MM.1S (cell line): ENCODE data around the gene MRC1.

ENCODE experiments used
- DNase-seq: peaks from one replicate; pipeline ENCODE4 v3.0.0-alpha.2; 2015
- H2AFZ ChIP-seq: fragments of 300-600 bp; sonication (generic); 2 replicates; pipeline ENCODE4 v1.6.0; 2016; ENCODE audit warnings: antibody characterized with exemption, low read length
- H3F3A ChIP-seq: fragments of 300-600 bp; sonication (generic); 2 replicates; pipeline ENCODE4 v1.6.1; 2016; ENCODE audit warnings: mild to moderate bottlenecking, antibody characterized with exemption, low read length, moderate library complexity, mixed read lengths; ENCODE audit not compliant: insufficient read depth
- H3K27ac ChIP-seq: fragments of 300-600 bp; sonication (generic); 2 replicates; pipeline ENCODE4 v1.5.1; 2016; ENCODE audit warnings: mild to moderate bottlenecking, low read length
- H3K27me3 ChIP-seq: fragments of 300-600 bp; sonication (generic); replicated peaks from 2 replicates; pipeline ENCODE4 v1.6.0; 2016; ENCODE audit warnings: low read length; ENCODE audit not compliant: insufficient read depth
- H3K36me3 ChIP-seq: fragments of 300-600 bp; sonication (generic); replicated peaks from 2 replicates; pipeline ENCODE4 v1.6.1; 2016; ENCODE audit warnings: mild to moderate bottlenecking, low read length, mixed read lengths; ENCODE audit not compliant: insufficient read depth
- H3K4me1 ChIP-seq: fragments of 300-600 bp; sonication (generic); 2 replicates; pipeline ENCODE4 v1.6.1; 2016; ENCODE audit warnings: low read length, mixed read lengths
- H3K4me2 ChIP-seq: fragments of 300-600 bp; sonication (generic); 2 replicates; pipeline ENCODE4 v1.6.0; 2016; ENCODE audit warnings: low read depth, low read length
- H3K4me3 ChIP-seq: fragments of 300-600 bp; sonication (generic); 2 replicates; pipeline ENCODE4 v1.5.1; 2016; ENCODE audit warnings: low read length, mixed read lengths
- H3K79me2 ChIP-seq: fragments of 300-600 bp; sonication (generic); 2 replicates; pipeline ENCODE4 v1.6.1; 2016; ENCODE audit warnings: mixed run types, low read length, mixed read lengths
- H3K9ac ChIP-seq: fragments of 300-600 bp; sonication (generic); 2 replicates; pipeline ENCODE4 v1.6.1; 2016; ENCODE audit warnings: low read length, mixed read lengths
- H3K9me2 ChIP-seq: fragments of 300-600 bp; sonication (generic); replicated peaks from 2 replicates; pipeline ENCODE4 v1.6.1; 2016; ENCODE audit warnings: mild to moderate bottlenecking, low read length, mixed read lengths; ENCODE audit not compliant: insufficient read depth
- H3K9me3 ChIP-seq: fragments of 300-600 bp; sonication (generic); replicated peaks from 2 replicates; pipeline ENCODE4 v1.6.1; 2016; ENCODE audit warnings: mild to moderate bottlenecking, low read length, mixed read lengths; ENCODE audit not compliant: insufficient read depth
- H4K20me1 ChIP-seq: fragments of 300-600 bp; sonication (generic); 2 replicates; pipeline ENCODE4 v1.6.1; 2016; ENCODE audit warnings: mild to moderate bottlenecking, low read length, moderate library complexity, mixed read lengths; ENCODE audit not compliant: insufficient read depth
- CTCF ChIP-seq: fragments of 300-600 bp; sonication (generic); IDR thresholded peaks from 2 replicates; pipeline ENCODE4 v1.5.1; 2016; ENCODE audit warnings: antibody characterized with exemption, low read length, mixed read lengths
- EZH2 ChIP-seq: fragments of 300-600 bp; sonication (generic); optimal IDR thresholded peaks from 2 replicates; pipeline ENCODE3; 2017; ENCODE audit warnings: low read depth, mild to moderate bottlenecking, antibody characterized with exemption, low read length, mixed read lengths
- EZH2phosphoT487 ChIP-seq: fragments of 300-600 bp; sonication (generic); IDR thresholded peaks from 2 replicates; pipeline ENCODE4 v1.6.1; 2018; ENCODE audit warnings: antibody characterized with exemption, low read length

The MRC1 gene

GRCh38 chr10:17788646-17789045, 20.5 kb upstream of the MRC1 start:
- Histone ChIP-seq H3F3A (no peaks in the 10 kb centered on the region), H3K9me2 (no peaks in the 10 kb centered on the region), H3K27ac (no peak overlapping the region), H3K79me2 (no peaks in the 10 kb centered on the region), H3K9me3 (no peaks in the 10 kb centered on the region), H3K4me3 (no peak overlapping the region), H2AFZ (no peak overlapping the region), H3K9ac (no peak overlapping the region), H3K27me3 (no peaks in the 10 kb centered on the region), H3K4me1 (peaks cover 16% of the 10 kb centered on the region), H3K36me3 (no peaks in the 10 kb centered on the region), H3K4me2 (no peak overlapping the region), H4K20me1 (no peaks in the 10 kb centered on the region)
- no peak for TF ChIP-seq EZH2
- TF ChIP-seq EZH2phosphoT487: no peak
- TF ChIP-seq CTCF: no peak
- no peak for DNase-seq

- TF ChIP-seq EZH2phosphoT487: no peak
- TF ChIP-seq EZH2: no peak
- no peak for TF ChIP-seq CTCF
- no peak overlapping the region for H3K27ac ChIP-seq
- H3F3A ChIP-seq: no peaks in the 10 kb centered on the region
- H3K4me1 ChIP-seq: peaks cover 10% of the 10 kb centered on the region
- H2AFZ ChIP-seq: no peak overlapping the region
- H3K79me2 ChIP-seq: no peaks in the 10 kb centered on the region
- H3K9me2 ChIP-seq: no peaks in the 10 kb centered on the region
- no peak overlapping the region for H3K9ac ChIP-seq
- no peaks in the 10 kb centered on the region for H3K27me3 ChIP-seq
- H3K4me2 ChIP-seq: no peak overlapping the region
- no peak for DNase-seq
- H3K9me3 ChIP-seq: no peaks in the 10 kb centered on the region
- H3K36me3 ChIP-seq: no peaks in the 10 kb centered on the region
- no peak overlapping the region for H3K4me3 ChIP-seq
- H4K20me1 ChIP-seq: no peaks in the 10 kb centered on the region
Measured at GRCh38 chr10:17789396-17789795, 19.8 kb upstream of the MRC1 start.

- Histone ChIP-seq H3K27ac (no peak overlapping the region), H3K9me3 (no peaks in the 10 kb centered on the region), H3F3A (no peaks in the 10 kb centered on the region), H2AFZ (no peak overlapping the region), H3K9ac (no peak overlapping the region), H3K4me1 (peaks cover 10% of the 10 kb centered on the region), H3K79me2 (no peaks in the 10 kb centered on the region), H3K27me3 (no peaks in the 10 kb centered on the region), H3K4me2 (no peak overlapping the region), H3K9me2 (no peaks in the 10 kb centered on the region), H3K36me3 (no peaks in the 10 kb centered on the region), H4K20me1 (no peaks in the 10 kb centered on the region), H3K4me3 (no peak overlapping the region)
- TF ChIP-seq EZH2: no peak
- no peak for TF ChIP-seq EZH2phosphoT487
- TF ChIP-seq CTCF: no peak
- DNase-seq: no peak
Measured at GRCh38 chr10:17790651-17791050, 18.5 kb upstream of the MRC1 start.
